K562 (cell line): ENCODE measurements around the gene PARD3B. TPM values are rescaled to one million over a fixed set of nuclear protein-coding genes. Genes with fewer than 3 reads are reported as not detected.

Source experiments
- ATAC-seq: fragments of 200-7000 bp; cut with Tn5 transposase; 3 replicates; pipeline ENCODE4 v1.9.1; 2020; ENCODE audit warnings: moderate library complexity
- BruUV-seq: library from RNA; stranded (reverse); fragments of 400-500 nt; replicated peaks from 2 replicates; lab custom pipeline; 2021; lab: Mats Ljungman, UMichigan
- CTCF ChIA-PET: fragments of 300-600 bp; formaldehyde crosslinking; extraction: SDS; loops from one replicate; lab custom pipeline; 2021; ENCODE audit warnings: low intra/inter-chr PET ratio; lab: Yijun Ruan, JAX
- POLR2A ChIA-PET: fragments of 300-600, 350-650 bp; sonication (Branson Sonifier 250); formaldehyde crosslinking; extraction: SDS; loops from one replicate; lab custom pipeline; 2021; ENCODE audit warnings: antibody characterized with exemption, inconsistent platforms; lab: Yijun Ruan, JAX
- DNase-seq, 4 experiments: peaks; one replicate each; pipeline versions ENCODE4 v3.0.0 to v3.0.0-alpha.2; 2011 to 2018; ENCODE audit warnings: low spot score in 3 of 4, mixed read lengths in 3 of 4; ENCODE audit errors: extremely low read depth in 1 of 4
- FAIRE-seq: peaks from 2 replicates; lab custom pipeline; 2011; peaks lifted over from hg19 to GRCh38; lab: Jason Lieb, UNC
- H2AFZ ChIP-seq: 2 replicates; pipeline ENCODE4 v1.6.0; 2011; ENCODE audit warnings: low read depth, low read length, control low read depth, inconsistent platforms
- H3K27ac ChIP-seq: fragments of 200-600 bp; 3 replicates; pipeline ENCODE4 v1.8.0; 2011; ENCODE audit warnings: low read depth, mild to moderate bottlenecking, control low read depth, inconsistent platforms, low read length, moderate library complexity, mixed read lengths; ENCODE audit errors: extremely low read depth
- H3K27me3 ChIP-seq, 2 experiments: fragments of 300-600 bp in 1 of 2; 2 replicates in 1 of 2; 3 replicates in 1 of 2; pipeline versions ENCODE4 v1.6.0 to v1.8.0; 2011; ENCODE audit warnings: inconsistent platforms in 2 of 2, low read length in 2 of 2, mild to moderate bottlenecking in 1 of 2, mixed read lengths in 1 of 2, moderate library complexity in 1 of 2; ENCODE audit not compliant: control insufficient read depth in 2 of 2, insufficient read depth in 2 of 2
- H3K36me3 ChIP-seq: fragments of 300-600 bp; 3 replicates; pipeline ENCODE4 v1.8.0; 2011; ENCODE audit warnings: mild to moderate bottlenecking, low read length, inconsistent platforms; ENCODE audit not compliant: control insufficient read depth, insufficient read depth
- H3K4me1 ChIP-seq, 2 experiments: fragments of 200-600 bp in 1 of 2; replicated peaks in 1 of 2; 2 replicates in 1 of 2; 3 replicates in 1 of 2; pipeline versions ENCODE4 v1.5.1 to v1.8.0; 2011; ENCODE audit warnings: inconsistent platforms in 2 of 2, low read length in 2 of 2, mild to moderate bottlenecking in 1 of 2, mixed read lengths in 1 of 2, moderate library complexity in 1 of 2; ENCODE audit not compliant: control insufficient read depth in 2 of 2, insufficient read depth in 2 of 2
- H3K4me2 ChIP-seq: 2 replicates; pipeline ENCODE4 v1.6.1; 2011; ENCODE audit warnings: low read length, control low read depth, inconsistent platforms, mixed read lengths; ENCODE audit not compliant: insufficient read depth
- H3K4me3 ChIP-seq: fragments of 200-600 bp; sonication (generic), shearing (Covaris generic); 2 replicates; pipeline ENCODE4 v1.5.1; 2016; ENCODE audit warnings: control low read depth, inconsistent platforms
- H3K79me2 ChIP-seq: fragments of 200-600 bp; 3 replicates; pipeline ENCODE4 v1.8.0; 2011; ENCODE audit warnings: low read length, inconsistent platforms; ENCODE audit not compliant: control insufficient read depth, insufficient read depth
- H3K9ac ChIP-seq, 2 experiments: 2 replicates each; pipeline versions ENCODE4 v1.6.0 to v1.6.1; 2011; ENCODE audit warnings: low read depth in 2 of 2, low read length in 2 of 2, control low read depth in 1 of 2, inconsistent platforms in 1 of 2, mild to moderate bottlenecking in 1 of 2, mixed read lengths in 1 of 2; ENCODE audit not compliant: insufficient read depth in 1 of 2
- H3K9me1 ChIP-seq: one replicate; pipeline ENCODE4 v1.6.0; 2011; ENCODE audit warnings: inconsistent platforms, mild to moderate bottlenecking, low read length, moderate library complexity; ENCODE audit not compliant: control insufficient read depth, insufficient read depth
- H3K9me3 ChIP-seq: replicated peaks from 2 replicates; pipeline ENCODE4 v1.5.1; 2011; ENCODE audit warnings: low read depth, low read length, inconsistent platforms; ENCODE audit not compliant: control insufficient read depth, insufficient read depth
- H4K20me1 ChIP-seq: replicated peaks from 2 replicates; pipeline ENCODE4 v1.6.1; 2011; ENCODE audit warnings: low read length, inconsistent platforms, mixed read lengths; ENCODE audit not compliant: control insufficient read depth, insufficient read depth
- FOXJ2 ChIP-seq: fragments of 200-800 bp; sonication (Bioruptor generic); IDR thresholded peaks from 2 replicates; pipeline ENCODE4 v1.6.1; 2016; ENCODE audit warnings: missing genetic modification characterization, missing compliant biosample characterization
- GTF2F1 ChIP-seq: IDR thresholded peaks from 2 replicates; pipeline ENCODE4 v1.6.1; 2011; ENCODE audit warnings: low read depth, low read length, improper control_type of control experiment
- KAT7 ChIP-seq: sonication (generic); formaldehyde crosslinking; IDR thresholded peaks from 2 replicates; pipeline ENCODE4 v1.8.0; 2022; ENCODE audit warnings: missing genetic modification reagents, mild to moderate bottlenecking, borderline replicate concordance
- MCM7 ChIP-seq, 2 experiments: fragments of 450-650 bp; IDR thresholded peaks; 2 replicates each; pipeline ENCODE4 v1.6.1; 2016 to 2018
- MXI1 ChIP-seq: IDR thresholded peaks from 2 replicates; pipeline ENCODE4 v1.6.1; 2011; ENCODE audit warnings: low read depth, mild to moderate bottlenecking, improper control_type of control experiment, low read length
- PHB2 ChIP-seq: fragments of 450-650 bp; IDR thresholded peaks from 2 replicates; pipeline ENCODE4 v1.6.1; 2017; ENCODE audit warnings: low read depth
- TCFL5 ChIP-seq: fragments of 250-450 bp; sonication (Bioruptor Pico); conservative IDR thresholded peaks from 2 replicates; pipeline ENCODE4 v1.6.1; 2021; ENCODE audit warnings: mild to moderate bottlenecking, moderate library complexity, matching md5 sums
- WGBS: fragments of 100-300 bp; shearing (Covaris generic); methylation state at CpG from one replicate; pipeline ENCODE4 v1.1.6; 2016; ENCODE audit warnings: low coverage, mixed read lengths; ENCODE audit not compliant: insufficient coverage; ENCODE audit errors: missing lambda C conversion rate; 5-methylcytosine and 5-hydroxymethylcytosine counted together
- in situ Hi-C: fragments of 300-500 bp; cut with MboI; formaldehyde crosslinking; loops from 4 replicates; pipeline ENCODE4 v1.15.0; 2018; ENCODE audit warnings: inconsistent platforms, mixed read lengths
- intact Hi-C: fragments of 100-400 bp; cut with micrococcal nuclease; formaldehyde crosslinking; loops from 2 replicates; pipeline ENCODE4 v1.14.2; 2022
- polyA plus RNA-seq, 8 experiments: library from polyadenylated mRNA; depleted of rRNA in 4 of 8; stranded (reverse) in 5 of 8; unstranded in 3 of 8; fragments of >200 nt; fragmentation: Nextera tagmentation in 2 of 8; fragmentation: Illumina TruSeq in 1 of 8; extraction: Ambion mirVana in 2 of 8; extraction: Trizol in 1 of 8; gene quantifications; 2 replicates each; pipeline versions ENCODE4 v1.2.1 to v1.2.3, GENCODE V29; 2011 to 2014; ENCODE audit warnings: inconsistent platforms in 1 of 8, missing spikeins in 1 of 8
- total RNA-seq, 7 experiments: library from RNA; depleted of rRNA in 6 of 7; stranded (reverse); fragments of >200 nt in 6 of 7; fragmentation: Illumina TruSeq in 2 of 7; extraction: Trizol in 2 of 7; gene quantifications; 2 replicates each; pipeline versions ENCODE4 v1.2.1 to v1.2.3, GENCODE V29; 2011 to 2021; ENCODE audit warnings: low replicate concordance in 1 of 7
- TF ChIP-seq, protein P1 (sequence below): fragments of 250-450 bp; sonication (Bioruptor Pico); IDR thresholded peaks from 2 replicates; pipeline ENCODE4 v1.6.1; 2021; ENCODE audit warnings: mild to moderate bottlenecking
- TF ChIP-seq, protein P2 (sequence below): fragments of 250-450 bp; sonication (Bioruptor Pico); IDR thresholded peaks from 2 replicates; pipeline ENCODE4 v1.4.0; 2020; ENCODE audit warnings: mild to moderate bottlenecking, moderate library complexity
- TF ChIP-seq, protein P3 (sequence below): IDR thresholded peaks from 2 replicates; pipeline ENCODE4 v1.6.1; 2011; ENCODE audit not compliant: insufficient read length; ENCODE audit errors: extremely low read depth
- TF ChIP-seq, protein P4 (sequence below): fragments of 250-450 bp; sonication (Bioruptor Pico); IDR thresholded peaks from 2 replicates; pipeline ENCODE4 v1.5.0; 2022; ENCODE audit warnings: mild to moderate bottlenecking

Gene PARD3B
- total and polyA plus RNA-seq, 9 of the 15 experiments (the other 6 are each of a cell fraction or from before 2014, with no cell fraction given): 0.15 to 3.0 (median 1.1) TPM

DNA sequence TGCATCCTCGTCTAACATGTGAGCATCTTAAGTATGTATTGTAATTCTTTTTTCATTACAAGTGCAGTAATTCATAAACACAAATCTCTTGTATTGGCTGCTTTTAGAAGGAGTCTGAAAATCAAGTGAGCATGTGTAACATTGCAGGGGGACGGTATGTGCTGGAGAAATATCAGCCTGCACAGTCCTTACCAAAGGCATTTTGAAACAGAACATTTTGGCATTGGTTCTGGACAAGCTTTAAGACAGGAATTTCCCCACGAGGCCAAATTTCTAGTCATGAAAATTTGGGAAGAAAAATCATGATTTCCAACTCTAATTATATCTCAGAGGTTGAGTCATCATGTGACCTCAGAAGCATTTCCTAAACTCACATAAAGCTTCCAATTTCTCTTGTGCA is 1112.3 kb downstream of the PARD3B start:
- WGBS: 0% methylated on average over 3 of the region's 3 CpGs
- Histone ChIP-seq H3K9me3 (no peaks in the 10 kb centered on the region), H3K27me3 (no peaks in the 10 kb centered on the region; a peak in 1 of 5 replicates), H2AFZ (no peak overlapping the region), H3K27ac (no peak overlapping the region), H3K36me3 (no peaks in the 10 kb centered on the region), H3K79me2 (no peaks in the 10 kb centered on the region), H3K4me2 (no peak overlapping the region), H3K9ac (no peak overlapping the region), H3K9me1 (no peaks in the 10 kb centered on the region), H3K4me3 (no peak overlapping the region), H3K4me1 (no peaks in the 10 kb centered on the region), H4K20me1 (no peaks in the 10 kb centered on the region)
- intact Hi-C loops (no loop called here), in situ Hi-C loops (no loop called here)
- ATAC-seq (no peak), DNase-seq (no peak), FAIRE-seq (no peak)
- POLR2A ChIA-PET: no interaction called here
- TF ChIP-seq TCFL5 (no peak), GTF2F1 (no peak), MCM7 (IDR thresholded peaks at IDR 0.05) (no peak), PHB2 (no peak), MXI1 (no peak), KAT7 (CRISPR knock-in tag) (no peak), FOXJ2 (no peak)
- TF ChIP-seq, protein P1, sequence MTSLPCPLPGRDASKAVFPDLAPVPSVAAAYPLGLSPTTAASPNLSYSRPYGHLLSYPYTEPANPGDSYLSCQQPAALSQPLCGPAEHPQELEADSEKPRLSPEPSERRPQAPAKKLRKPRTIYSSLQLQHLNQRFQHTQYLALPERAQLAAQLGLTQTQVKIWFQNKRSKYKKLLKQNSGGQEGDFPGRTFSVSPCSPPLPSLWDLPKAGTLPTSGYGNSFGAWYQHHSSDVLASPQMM (CRISPR knock-in tag): no peak
- TF ChIP-seq, protein P2, sequence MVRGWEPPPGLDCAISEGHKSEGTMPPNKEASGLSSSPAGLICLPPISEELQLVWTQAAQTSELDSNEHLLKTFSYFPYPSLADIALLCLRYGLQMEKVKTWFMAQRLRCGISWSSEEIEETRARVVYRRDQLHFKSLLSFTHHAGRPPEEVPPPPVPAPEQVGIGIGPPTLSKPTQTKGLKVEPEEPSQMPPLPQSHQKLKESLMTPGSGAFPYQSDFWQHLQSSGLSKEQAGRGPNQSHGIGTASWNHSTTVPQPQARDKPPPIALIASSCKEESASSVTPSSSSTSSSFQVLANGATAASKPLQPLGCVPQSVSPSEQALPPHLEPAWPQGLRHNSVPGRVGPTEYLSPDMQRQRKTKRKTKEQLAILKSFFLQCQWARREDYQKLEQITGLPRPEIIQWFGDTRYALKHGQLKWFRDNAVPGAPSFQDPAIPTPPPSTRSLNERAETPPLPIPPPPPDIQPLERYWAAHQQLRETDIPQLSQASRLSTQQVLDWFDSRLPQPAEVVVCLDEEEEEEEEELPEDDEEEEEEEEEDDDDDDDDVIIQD (CRISPR knock-in tag): no peak
- TF ChIP-seq, protein P3, sequence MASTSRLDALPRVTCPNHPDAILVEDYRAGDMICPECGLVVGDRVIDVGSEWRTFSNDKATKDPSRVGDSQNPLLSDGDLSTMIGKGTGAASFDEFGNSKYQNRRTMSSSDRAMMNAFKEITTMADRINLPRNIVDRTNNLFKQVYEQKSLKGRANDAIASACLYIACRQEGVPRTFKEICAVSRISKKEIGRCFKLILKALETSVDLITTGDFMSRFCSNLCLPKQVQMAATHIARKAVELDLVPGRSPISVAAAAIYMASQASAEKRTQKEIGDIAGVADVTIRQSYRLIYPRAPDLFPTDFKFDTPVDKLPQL: no peak
- TF ChIP-seq, protein P4, sequence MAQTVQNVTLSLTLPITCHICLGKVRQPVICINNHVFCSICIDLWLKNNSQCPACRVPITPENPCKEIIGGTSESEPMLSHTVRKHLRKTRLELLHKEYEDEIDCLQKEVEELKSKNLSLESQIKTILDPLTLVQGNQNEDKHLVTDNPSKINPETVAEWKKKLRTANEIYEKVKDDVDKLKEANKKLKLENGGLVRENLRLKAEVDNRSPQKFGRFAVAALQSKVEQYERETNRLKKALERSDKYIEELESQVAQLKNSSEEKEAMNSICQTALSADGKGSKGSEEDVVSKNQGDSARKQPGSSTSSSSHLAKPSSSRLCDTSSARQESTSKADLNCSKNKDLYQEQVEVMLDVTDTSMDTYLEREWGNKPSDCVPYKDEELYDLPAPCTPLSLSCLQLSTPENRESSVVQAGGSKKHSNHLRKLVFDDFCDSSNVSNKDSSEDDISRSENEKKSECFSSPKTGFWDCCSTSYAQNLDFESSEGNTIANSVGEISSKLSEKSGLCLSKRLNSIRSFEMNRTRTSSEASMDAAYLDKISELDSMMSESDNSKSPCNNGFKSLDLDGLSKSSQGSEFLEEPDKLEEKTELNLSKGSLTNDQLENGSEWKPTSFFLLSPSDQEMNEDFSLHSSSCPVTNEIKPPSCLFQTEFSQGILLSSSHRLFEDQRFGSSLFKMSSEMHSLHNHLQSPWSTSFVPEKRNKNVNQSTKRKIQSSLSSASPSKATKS (CRISPR knock-in tag): no peak
- BruUV-seq: no TSS peak
- CTCF ChIA-PET: no interaction called here
